Endothelial cell of umbilical vein (primary cell): Measurements from ENCODE around the gene PANX1. TPM values are rescaled to one million over a fixed set of nuclear protein-coding genes. Genes with fewer than 3 reads are reported as not detected.
"Not testable (repeated sequence)": the region's sequence is repeated elsewhere in the genome, so short reads cannot be mapped to it uniquely, and the experiment has no call there.

Experiments
- BruUV-seq: library from RNA; stranded (reverse); fragments of 400-500 nt; replicated peaks from 2 replicates; lab custom pipeline; 2021; lab: Mats Ljungman, UMichigan
- CTCF ChIA-PET: fragments of 300-600, 350-600 bp; sonication (Branson Sonifier 250); formaldehyde crosslinking; loops from one replicate; lab custom pipeline; 2021; ENCODE audit warnings: antibody characterized with exemption, inconsistent platforms; lab: Charles Lee
- POLR2A ChIA-PET: fragments of 300-600, 350-600 bp; sonication (Branson Sonifier 250); formaldehyde crosslinking; loops from one replicate; lab custom pipeline; 2021; ENCODE audit warnings: antibody characterized with exemption, inconsistent platforms; lab: Charles Lee
- DNase-seq: peaks from one replicate; pipeline ENCODE4 v3.0.0-alpha.2; 2011; ENCODE audit warnings: low read depth, low spot score
- FAIRE-seq: peaks from 2 replicates; lab custom pipeline; 2011; peaks lifted over from hg19 to GRCh38; lab: Jason Lieb, UNC
- H2AFZ ChIP-seq: 2 replicates; pipeline ENCODE4 v1.6.0; 2012; ENCODE audit warnings: low read depth, low read length, control low read depth, inconsistent platforms
- H3K27ac ChIP-seq: 2 replicates; pipeline ENCODE4 v1.5.1; 2011; ENCODE audit warnings: low read depth, mild to moderate bottlenecking, control low read depth, low read length, moderate library complexity; ENCODE audit not compliant: insufficient read depth
- H3K27me3 ChIP-seq, 2 experiments: 2 replicates each; pipeline versions ENCODE4 v1.6.0 to v1.6.1; 2011; ENCODE audit warnings: low read length in 2 of 2, mixed read lengths in 1 of 2; ENCODE audit not compliant: control insufficient read depth in 2 of 2, insufficient read depth in 2 of 2
- H3K36me3 ChIP-seq, 2 experiments: 2 replicates in 1 of 2; 3 replicates in 1 of 2; pipeline ENCODE4 v1.5.1; 2011; ENCODE audit warnings: low read length in 2 of 2, mild to moderate bottlenecking in 1 of 2, moderate library complexity in 1 of 2; ENCODE audit not compliant: control insufficient read depth in 2 of 2, insufficient read depth in 2 of 2; ENCODE audit errors: extremely low read depth in 1 of 2
- H3K4me1 ChIP-seq: 3 replicates; pipeline ENCODE4 v1.5.1; 2011; ENCODE audit warnings: mild to moderate bottlenecking, low read length; ENCODE audit not compliant: control insufficient read depth, insufficient read depth; ENCODE audit errors: extremely low read depth
- H3K4me2 ChIP-seq: 2 replicates; pipeline ENCODE4 v1.6.1; 2011; ENCODE audit warnings: low read length, control low read depth, mixed read lengths; ENCODE audit not compliant: insufficient read depth
- H3K4me3 ChIP-seq, 3 experiments: fragments of 200-600 bp in 1 of 3; sonication (generic), shearing (Covaris generic) in 1 of 3; replicated peaks in 1 of 3; 2 replicates each; pipeline ENCODE4 v1.5.1; 2011 to 2016; ENCODE audit warnings: control low read depth in 3 of 3, low read length in 3 of 3, mild to moderate bottlenecking in 2 of 3, inconsistent platforms in 1 of 3, low read depth in 1 of 3, moderate library complexity in 1 of 3; ENCODE audit not compliant: insufficient read depth in 1 of 3
- H3K79me2 ChIP-seq: 2 replicates; pipeline ENCODE4 v1.6.0; 2012; ENCODE audit warnings: low read length, inconsistent platforms; ENCODE audit not compliant: control insufficient read depth, insufficient read depth
- H3K9ac ChIP-seq: replicated peaks from 2 replicates; pipeline ENCODE3; 2011; ENCODE audit warnings: low read length, control low read depth; ENCODE audit not compliant: insufficient read depth; ENCODE audit errors: extremely low read depth
- H3K9me1 ChIP-seq: replicated peaks from 3 replicates; pipeline ENCODE4 v1.6.0; 2011; ENCODE audit warnings: mild to moderate bottlenecking, low read length; ENCODE audit not compliant: control insufficient read depth, insufficient read depth; ENCODE audit errors: extremely low read depth
- H3K9me3 ChIP-seq: replicated peaks from 2 replicates; pipeline ENCODE4 v1.5.1; 2012; ENCODE audit warnings: low read length, inconsistent platforms; ENCODE audit not compliant: control insufficient read depth, insufficient read depth
- H4K20me1 ChIP-seq: replicated peaks from 2 replicates; pipeline ENCODE3; 2011; ENCODE audit warnings: mild to moderate bottlenecking, low read length; ENCODE audit not compliant: control insufficient read depth, insufficient read depth; ENCODE audit errors: extremely low read depth
- EZH2 ChIP-seq: IDR thresholded peaks from 2 replicates; pipeline ENCODE4 v1.6.1; 2012; ENCODE audit warnings: borderline replicate concordance, low read depth, mild to moderate bottlenecking, moderate library complexity, low read length, inconsistent platforms; ENCODE audit not compliant: severe bottlenecking
- JUN ChIP-seq: IDR thresholded peaks from 2 replicates; pipeline ENCODE4 v1.6.1; 2011; ENCODE audit warnings: borderline replicate concordance, low read depth; ENCODE audit not compliant: insufficient read length, insufficient read depth
- MYC ChIP-seq: IDR thresholded peaks from one replicate; pipeline ENCODE4 v1.6.1; 2011; ENCODE audit warnings: mild to moderate bottlenecking, low read depth, low read length
- POLR2A ChIP-seq: IDR thresholded peaks from 2 replicates; pipeline ENCODE4 v1.6.1; 2012; ENCODE audit warnings: low read depth, mild to moderate bottlenecking, control low read depth, low read length
- POLR2AphosphoS5 ChIP-seq: IDR thresholded peaks from 2 replicates; pipeline ENCODE4 v1.6.1; 2012; ENCODE audit warnings: low read depth, mild to moderate bottlenecking, control low read depth, low read length, moderate library complexity; ENCODE audit not compliant: insufficient read depth
- dilution Hi-C: fragments of 300-500 bp; cut with MboI; formaldehyde crosslinking; loops from one replicate; pipeline ENCODE4 v1.15.0; 2019; ENCODE audit warnings: low sequenced_read_pairs; ENCODE audit not compliant: extremely low pct_ligation_motif_present
- intact Hi-C: fragments of 100-400 bp; cut with micrococcal nuclease; formaldehyde crosslinking; loops from one replicate; pipeline ENCODE4 v1.10.0; 2022
- polyA plus RNA-seq, 4 experiments: library from polyadenylated mRNA; depleted of rRNA in 3 of 4; stranded (reverse) in 3 of 4; unstranded in 1 of 4; fragments of >200 nt; gene quantifications; 2 replicates each; pipeline versions ENCODE4 v1.2.1 to v1.2.3, GENCODE V29; 2011 to 2012; ENCODE audit warnings: missing spikeins in 1 of 4
- total RNA-seq: library from RNA; stranded (reverse); gene quantifications from 2 replicates; pipeline ENCODE4 v1.2.3, GENCODE V29; 2021
- TF ChIP-seq, protein P1 (sequence below), 2 donors: IDR thresholded peaks; 1 replicate in 1 of 2; 2 replicates in 1 of 2; pipeline ENCODE4 v1.5.1; 2011; ENCODE audit warnings: low read length in 2 of 2, mild to moderate bottlenecking in 2 of 2, moderate library complexity in 2 of 2, control low read depth in 1 of 2, inconsistent platforms in 1 of 2, low read depth in 1 of 2; ENCODE audit not compliant: insufficient read depth in 1 of 2; ENCODE audit errors: extremely low read depth in 1 of 2
- TF ChIP-seq, protein P2 (sequence below): IDR thresholded peaks from 2 replicates; pipeline ENCODE4 v1.6.1; 2011; ENCODE audit not compliant: insufficient read depth, insufficient read length

Gene PANX1
- total and polyA plus RNA-seq, 2 donors (not counting 3 experiments of a cell fraction or from before 2014, with no cell fraction given), result 9.5 to 20.9 TPM

DNA sequence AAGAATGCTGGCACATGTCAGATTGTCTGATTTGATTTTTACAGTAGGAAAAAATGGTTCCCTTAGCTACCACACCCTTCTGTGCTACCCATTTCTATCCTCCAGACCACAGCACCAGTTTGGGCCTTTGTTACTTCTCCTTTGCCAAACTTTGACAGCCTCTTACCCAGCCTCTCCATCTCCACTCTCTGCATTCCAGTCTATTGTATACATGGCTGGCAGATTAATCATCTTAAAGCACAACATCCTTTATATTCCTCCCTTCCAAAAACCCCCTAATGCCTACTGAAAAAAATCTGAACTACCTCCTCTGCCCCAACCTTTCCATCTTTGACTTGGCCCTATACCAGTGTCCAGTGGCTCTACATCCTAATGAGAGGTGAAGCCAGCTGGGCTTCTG, 10.8 kb upstream of the PANX1 start:
- H3K9ac ChIP-seq, result no peak overlapping the region
- no peak for FAIRE-seq
- intact Hi-C loops (no loop called here), dilution Hi-C loops (no loop called here)
- H3K27me3 ChIP-seq, result no peaks in the 10 kb centered on the region
- H3K9me3 ChIP-seq, result no peaks in the 10 kb centered on the region
- no peak for DNase-seq
- no peaks in the 10 kb centered on the region for H3K4me1 ChIP-seq
- H3K36me3 ChIP-seq, result no peaks in the 10 kb centered on the region
- TF ChIP-seq MYC (no peak), JUN (no peak), POLR2AphosphoS5 (no peak), POLR2A (no peak), EZH2 (no peak)
- TF ChIP-seq, protein P1, sequence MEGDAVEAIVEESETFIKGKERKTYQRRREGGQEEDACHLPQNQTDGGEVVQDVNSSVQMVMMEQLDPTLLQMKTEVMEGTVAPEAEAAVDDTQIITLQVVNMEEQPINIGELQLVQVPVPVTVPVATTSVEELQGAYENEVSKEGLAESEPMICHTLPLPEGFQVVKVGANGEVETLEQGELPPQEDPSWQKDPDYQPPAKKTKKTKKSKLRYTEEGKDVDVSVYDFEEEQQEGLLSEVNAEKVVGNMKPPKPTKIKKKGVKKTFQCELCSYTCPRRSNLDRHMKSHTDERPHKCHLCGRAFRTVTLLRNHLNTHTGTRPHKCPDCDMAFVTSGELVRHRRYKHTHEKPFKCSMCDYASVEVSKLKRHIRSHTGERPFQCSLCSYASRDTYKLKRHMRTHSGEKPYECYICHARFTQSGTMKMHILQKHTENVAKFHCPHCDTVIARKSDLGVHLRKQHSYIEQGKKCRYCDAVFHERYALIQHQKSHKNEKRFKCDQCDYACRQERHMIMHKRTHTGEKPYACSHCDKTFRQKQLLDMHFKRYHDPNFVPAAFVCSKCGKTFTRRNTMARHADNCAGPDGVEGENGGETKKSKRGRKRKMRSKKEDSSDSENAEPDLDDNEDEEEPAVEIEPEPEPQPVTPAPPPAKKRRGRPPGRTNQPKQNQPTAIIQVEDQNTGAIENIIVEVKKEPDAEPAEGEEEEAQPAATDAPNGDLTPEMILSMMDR (IDR thresholded peaks at IDR 0.05; ENCODE audit: extremely low read depth in 1 of 2, insufficient read depth in 1 of 2, low read depth in 1 of 2, low read length in 2 of 2), result no peak
- TF ChIP-seq, protein P2, sequence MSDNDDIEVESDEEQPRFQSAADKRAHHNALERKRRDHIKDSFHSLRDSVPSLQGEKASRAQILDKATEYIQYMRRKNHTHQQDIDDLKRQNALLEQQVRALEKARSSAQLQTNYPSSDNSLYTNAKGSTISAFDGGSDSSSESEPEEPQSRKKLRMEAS, result no peak
- no peak overlapping the region for H2AFZ ChIP-seq
- no peak overlapping the region for H3K4me3 ChIP-seq
- ChIA-PET POLR2A (no interaction called here), CTCF (no interaction called here)
- H3K79me2 ChIP-seq, result no peaks in the 10 kb centered on the region
- H3K4me2 ChIP-seq, result no peak overlapping the region
- no peaks in the 10 kb centered on the region for H3K9me1 ChIP-seq
- H3K27ac ChIP-seq, result no peak overlapping the region
- no peaks in the 10 kb centered on the region for H4K20me1 ChIP-seq
- no TSS peak for BruUV-seq

DNA sequence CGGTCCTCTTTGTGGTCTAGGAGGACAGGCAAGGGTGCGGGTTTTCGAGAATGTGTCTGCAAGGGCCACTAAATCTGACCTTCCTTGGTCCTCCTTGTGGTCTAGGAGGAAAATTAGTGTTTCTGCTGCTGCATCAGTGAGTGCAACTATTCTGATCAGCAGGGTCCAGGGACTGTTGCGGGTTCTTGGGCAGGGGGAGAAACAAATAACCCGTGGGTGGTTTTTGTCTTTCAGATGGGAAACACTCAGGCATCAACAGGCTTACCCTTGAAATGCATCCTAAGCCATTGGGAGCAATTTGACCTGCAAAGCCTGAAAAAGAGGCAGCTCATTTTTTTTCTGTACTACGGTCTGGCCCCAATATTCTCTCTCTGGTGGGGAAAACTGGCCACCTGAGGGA, 9.0 kb upstream of the PANX1 start:
- POLR2A ChIA-PET, intact Hi-C loops: not testable (repeated sequence)

DNA sequence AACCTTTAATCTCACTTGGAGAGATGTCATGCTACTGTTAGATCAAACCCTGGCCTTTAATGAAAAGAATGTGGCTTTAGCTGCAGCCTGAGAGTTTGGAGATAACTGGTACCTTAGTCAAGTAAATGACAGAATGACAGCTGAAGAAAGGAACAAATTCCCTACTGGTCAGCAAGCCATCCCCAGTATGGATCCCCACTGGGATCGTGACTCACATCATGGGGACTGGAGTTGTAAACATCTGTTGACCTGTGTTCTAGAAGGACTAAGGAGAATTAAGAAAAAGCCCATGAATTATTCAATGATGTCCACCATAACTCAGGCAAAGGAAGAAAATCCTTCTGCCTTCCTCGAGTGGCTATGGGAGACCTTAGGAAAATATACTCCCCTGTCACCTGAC, 8.1 kb upstream of the PANX1 start:
- POLR2A ChIA-PET, intact Hi-C loops, dilution Hi-C loops, DNase-seq, FAIRE-seq, H3K9ac ChIP-seq, H3K4me3 ChIP-seq, H3K27me3 ChIP-seq, H4K20me1 ChIP-seq, H3K9me1 ChIP-seq, BruUV-seq, CTCF ChIA-PET, H3K27ac ChIP-seq, H3K4me1 ChIP-seq, H3K36me3 ChIP-seq, H2AFZ ChIP-seq, H3K9me3 ChIP-seq, H3K79me2 ChIP-seq, H3K4me2 ChIP-seq: not testable (repeated sequence)

More for the DNA sequence above, 9.0 kb upstream of the PANX1 start:
- H3K4me2 ChIP-seq, H3K27ac ChIP-seq, H3K9me3 ChIP-seq, BruUV-seq, H4K20me1 ChIP-seq, H3K27me3 ChIP-seq, FAIRE-seq, H3K4me1 ChIP-seq, H3K9me1 ChIP-seq, H3K9ac ChIP-seq, H2AFZ ChIP-seq, dilution Hi-C loops, H3K36me3 ChIP-seq, DNase-seq, H3K4me3 ChIP-seq, CTCF ChIA-PET, H3K79me2 ChIP-seq: not testable (repeated sequence)
